ENCODE measurements around the gene ARMC2. TPM values are rescaled to one million over a fixed set of nuclear protein-coding genes. Genes with fewer than 3 reads are reported as not detected.

The ARMC2 gene
- polyA plus RNA-seq, 1 of the 3 experiments (the other 2 are of a cell fraction), result 2.4 TPM

DNA sequence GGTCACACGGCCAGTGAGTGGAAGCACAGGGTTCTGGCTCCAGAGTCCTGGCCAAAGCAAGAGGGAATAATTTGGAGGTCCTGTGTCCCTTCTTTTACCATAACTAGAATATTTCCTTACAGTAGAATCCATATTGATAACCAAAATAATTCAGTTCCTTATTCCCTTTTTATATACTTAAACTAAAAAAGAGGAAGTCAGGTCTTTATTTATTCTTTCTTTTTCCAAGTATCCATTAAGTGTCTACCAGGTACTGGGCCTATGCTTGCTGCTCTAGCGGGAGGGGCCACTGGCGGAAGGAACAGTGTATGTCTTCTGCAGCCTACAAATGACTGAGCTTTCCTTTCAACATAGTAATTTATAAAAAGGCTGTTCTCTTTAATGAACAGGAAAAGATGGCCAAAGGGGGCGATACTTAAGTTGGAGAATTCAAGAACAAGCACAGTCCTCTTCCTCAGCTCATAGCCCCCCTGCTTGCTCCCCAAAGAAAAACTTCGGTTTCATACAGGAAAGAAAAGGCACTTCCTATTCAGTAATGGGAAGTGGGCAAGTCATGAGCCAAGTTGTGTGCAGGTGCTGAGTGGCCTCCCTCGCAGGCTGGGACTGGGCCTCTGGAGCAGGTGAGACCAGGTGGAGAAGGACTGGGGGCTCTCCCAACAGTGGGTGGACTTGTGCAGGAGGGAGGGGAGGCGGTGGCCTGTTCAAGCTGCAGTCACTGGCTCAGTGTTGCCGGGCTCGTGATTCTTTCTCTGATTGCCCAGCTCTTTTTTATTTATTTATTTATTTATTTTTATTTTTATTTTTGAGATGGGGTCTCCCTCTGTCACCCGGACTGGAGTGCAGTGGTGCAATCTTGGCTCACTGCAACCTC is 110.9 kb downstream of the ARMC2 start:
- Histone ChIP-seq H3K9ac (no peak overlapping the region), H2AFZ (ENCODE audit: low read depth) (no peak overlapping the region), H3F3A (replicated peaks; ENCODE audit: insufficient read depth) (no peaks in the 10 kb centered on the region), H3K36me3 (replicated peaks in 1 of 2; ENCODE audit: control insufficient read depth in 1 of 2, insufficient read depth in 2 of 2, low read length in 1 of 2) (no peaks in the 10 kb centered on the region), H3K27ac (ENCODE audit: low read depth in 2 of 2, low read length in 1 of 2) (no peak overlapping the region), H3K4me1 (ENCODE audit: control insufficient read depth in 1 of 2, insufficient read depth in 2 of 2, low read depth in 1 of 2, low read length in 1 of 2) (no peaks in the 10 kb centered on the region), H3K9me2 (no peaks in the 10 kb centered on the region), H3K4me2 (no peak overlapping the region), H4K20me1 (ENCODE audit: insufficient read depth) (no peaks in the 10 kb centered on the region), H3K4me3 (ENCODE audit: low read depth in 2 of 2, low read length in 1 of 2) (no peak overlapping the region), H3K27me3 (ENCODE audit: insufficient read depth) (no peaks in the 10 kb centered on the region), H3K79me2 (ENCODE audit: insufficient read depth) (no peaks in the 10 kb centered on the region), H3K9me3 (no peaks in the 10 kb centered on the region)
- ChIA-PET POLR2A (no interaction called here), CTCF (interaction anchor here (0.9 kb wide), 1 partner anchor 115 kb away, joined by 3 read pairs; no protein-coding TSS in a partner anchor)
- TF ChIP-seq, protein P1, sequence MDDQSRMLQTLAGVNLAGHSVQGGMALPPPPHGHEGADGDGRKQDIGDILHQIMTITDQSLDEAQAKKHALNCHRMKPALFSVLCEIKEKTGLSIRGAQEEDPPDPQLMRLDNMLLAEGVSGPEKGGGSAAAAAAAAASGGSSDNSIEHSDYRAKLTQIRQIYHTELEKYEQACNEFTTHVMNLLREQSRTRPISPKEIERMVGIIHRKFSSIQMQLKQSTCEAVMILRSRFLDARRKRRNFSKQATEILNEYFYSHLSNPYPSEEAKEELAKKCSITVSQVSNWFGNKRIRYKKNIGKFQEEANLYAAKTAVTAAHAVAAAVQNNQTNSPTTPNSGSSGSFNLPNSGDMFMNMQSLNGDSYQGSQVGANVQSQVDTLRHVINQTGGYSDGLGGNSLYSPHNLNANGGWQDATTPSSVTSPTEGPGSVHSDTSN (IDR thresholded peaks at IDR 0.05), result no peak
- TF ChIP-seq FOXM1 (IDR thresholded peaks at IDR 0.05; ENCODE audit: low read depth) (no peak), RFX5 (IDR thresholded peaks at IDR 0.05; ENCODE audit: low read length) (no peak), EP300 (IDR thresholded peaks at IDR 0.05; ENCODE audit: borderline replicate concordance in 1 of 2, low read depth in 1 of 2, low read length in 1 of 2) (no peak), GABPA (IDR thresholded peaks at IDR 0.05; ENCODE audit: low read depth) (no peak), ELF1 (IDR thresholded peaks at IDR 0.05) (no peak)
- TF ChIP-seq, protein P2, sequence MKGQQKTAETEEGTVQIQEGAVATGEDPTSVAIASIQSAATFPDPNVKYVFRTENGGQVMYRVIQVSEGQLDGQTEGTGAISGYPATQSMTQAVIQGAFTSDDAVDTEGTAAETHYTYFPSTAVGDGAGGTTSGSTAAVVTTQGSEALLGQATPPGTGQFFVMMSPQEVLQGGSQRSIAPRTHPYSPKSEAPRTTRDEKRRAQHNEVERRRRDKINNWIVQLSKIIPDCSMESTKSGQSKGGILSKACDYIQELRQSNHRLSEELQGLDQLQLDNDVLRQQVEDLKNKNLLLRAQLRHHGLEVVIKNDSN (IDR thresholded peaks at IDR 0.05; ENCODE audit: borderline replicate concordance, low read depth), result no peak
- 88% methylated on average over 9 of the region's 10 CpGs for WGBS (ENCODE audit: low lambda C conversion rate)
- no peak for DNase-seq

DNA sequence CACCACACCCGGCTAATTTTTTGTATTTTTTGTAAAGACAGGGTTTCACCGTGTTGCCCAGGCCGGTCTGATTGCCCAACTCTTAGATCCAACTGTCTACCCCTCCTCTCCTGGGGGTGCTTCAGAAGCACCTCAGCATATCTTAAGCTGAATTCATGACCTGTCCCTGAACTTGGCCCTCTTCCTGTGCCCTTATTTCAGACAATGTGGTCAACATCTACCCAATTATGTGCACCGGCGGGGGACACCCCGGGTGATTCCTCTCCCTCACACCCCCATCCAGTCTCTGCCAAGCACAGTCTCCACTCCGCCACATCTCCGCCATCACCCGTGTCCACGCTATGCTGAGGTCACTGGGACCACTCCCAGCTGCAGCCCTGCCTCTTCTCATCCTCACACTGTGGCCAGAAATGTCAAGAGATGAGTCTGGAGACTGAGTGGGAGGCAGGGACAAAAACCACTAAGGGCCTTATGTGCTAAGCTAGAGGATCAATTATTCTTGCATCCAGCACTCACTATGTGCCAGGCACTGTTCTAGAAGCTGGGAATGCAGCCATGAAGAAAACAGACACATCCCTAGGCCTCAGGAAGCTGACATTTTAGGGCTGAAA is 111.9 kb downstream of the ARMC2 start:
- H3K9me2 ChIP-seq, result no peaks in the 10 kb centered on the region
- H3K4me1 ChIP-seq (ENCODE audit: control insufficient read depth in 1 of 2, insufficient read depth in 2 of 2, low read depth in 1 of 2, low read length in 1 of 2), result no peaks in the 10 kb centered on the region
- H3K9ac ChIP-seq, result no peak overlapping the region
- no peaks in the 10 kb centered on the region for H4K20me1 ChIP-seq (ENCODE audit: insufficient read depth)
- POLR2A ChIA-PET, result no interaction called here
- H3K4me3 ChIP-seq (ENCODE audit: low read depth in 2 of 2, low read length in 1 of 2), result no peak overlapping the region
- no peak for DNase-seq
- no peaks in the 10 kb centered on the region for H3K79me2 ChIP-seq (ENCODE audit: insufficient read depth)
- CTCF ChIA-PET, result no interaction called here
- H3K9me3 ChIP-seq, result no peaks in the 10 kb centered on the region
- H3K36me3 ChIP-seq (replicated peaks in 1 of 2; ENCODE audit: control insufficient read depth in 1 of 2, insufficient read depth in 2 of 2, low read length in 1 of 2), result no peaks in the 10 kb centered on the region
- no peak overlapping the region for H2AFZ ChIP-seq (ENCODE audit: low read depth)
- WGBS (ENCODE audit: low lambda C conversion rate), result 83% methylated on average over 10 of the region's 10 CpGs
- H3K27ac ChIP-seq (ENCODE audit: low read depth in 2 of 2, low read length in 1 of 2), result no peak overlapping the region
- TF ChIP-seq, protein P1 (IDR thresholded peaks at IDR 0.05), result no peak
- no peak for TF ChIP-seq SIN3A (IDR thresholded peaks at IDR 0.05; ENCODE audit: borderline replicate concordance, low read depth, low read length)
- TF ChIP-seq, protein P3, sequence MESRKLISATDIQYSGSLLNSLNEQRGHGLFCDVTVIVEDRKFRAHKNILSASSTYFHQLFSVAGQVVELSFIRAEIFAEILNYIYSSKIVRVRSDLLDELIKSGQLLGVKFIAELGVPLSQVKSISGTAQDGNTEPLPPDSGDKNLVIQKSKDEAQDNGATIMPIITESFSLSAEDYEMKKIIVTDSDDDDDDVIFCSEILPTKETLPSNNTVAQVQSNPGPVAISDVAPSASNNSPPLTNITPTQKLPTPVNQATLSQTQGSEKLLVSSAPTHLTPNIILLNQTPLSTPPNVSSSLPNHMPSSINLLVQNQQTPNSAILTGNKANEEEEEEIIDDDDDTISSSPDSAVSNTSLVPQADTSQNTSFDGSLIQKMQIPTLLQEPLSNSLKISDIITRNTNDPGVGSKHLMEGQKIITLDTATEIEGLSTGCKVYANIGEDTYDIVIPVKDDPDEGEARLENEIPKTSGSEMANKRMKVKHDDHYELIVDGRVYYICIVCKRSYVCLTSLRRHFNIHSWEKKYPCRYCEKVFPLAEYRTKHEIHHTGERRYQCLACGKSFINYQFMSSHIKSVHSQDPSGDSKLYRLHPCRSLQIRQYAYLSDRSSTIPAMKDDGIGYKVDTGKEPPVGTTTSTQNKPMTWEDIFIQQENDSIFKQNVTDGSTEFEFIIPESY (IDR thresholded peaks at IDR 0.05; ENCODE audit: borderline replicate concordance, low read depth), result no peak
- TF ChIP-seq RCOR1 (IDR thresholded peaks at IDR 0.05; ENCODE audit: low read length), result no peak
- TF ChIP-seq, protein P2 (IDR thresholded peaks at IDR 0.05; ENCODE audit: borderline replicate concordance, low read depth), result no peak
- TF ChIP-seq EZH2phosphoT487 (IDR thresholded peaks at IDR 0.05; ENCODE audit: borderline replicate concordance, low read depth), result no peak
- no peak for TF ChIP-seq EP300 (IDR thresholded peaks at IDR 0.05; ENCODE audit: borderline replicate concordance in 1 of 2, low read depth in 1 of 2, low read length in 1 of 2)
- TF ChIP-seq FOXJ3 (CRISPR knock-in tag; IDR thresholded peaks at IDR 0.05), result no peak
- no peak for TF ChIP-seq NFIC (IDR thresholded peaks at IDR 0.05; ENCODE audit: borderline replicate concordance)
- no peak for TF ChIP-seq NRF1 (IDR thresholded peaks at IDR 0.05; ENCODE audit: low read depth, low read length)
- no peak for TF ChIP-seq FOSL2 (IDR thresholded peaks at IDR 0.05; ENCODE audit: borderline replicate concordance, low read depth)
- H3K4me2 ChIP-seq, result no peak overlapping the region
- no peaks in the 10 kb centered on the region for H3K27me3 ChIP-seq (ENCODE audit: insufficient read depth)
- H3F3A ChIP-seq (replicated peaks; ENCODE audit: insufficient read depth), result no peaks in the 10 kb centered on the region
